ENCODE measurements around the gene GXYLT2.

GRCh38 chr3:72839057-72839456 is 48.8 kb upstream of the GXYLT2 start:
- TF ChIP-seq CTCF (IDR thresholded peaks at IDR 0.05) (no peak), POLR2A (IDR thresholded peaks at IDR 0.05) (no peak)

Data from stomach (tissue), 4 donors.